Kidney epithelial cell (primary cell): Measurements from ENCODE around the gene GLIS1. TPM values are rescaled to one million over a fixed set of nuclear protein-coding genes. Genes with fewer than 3 reads are reported as not detected.

Experiments
- DNase-seq: peaks from one replicate; pipeline ENCODE4 v3.0.0-alpha.2; 2010; ENCODE audit warnings: low read depth
- H3K27me3 ChIP-seq: 2 replicates; pipeline ENCODE4 v1.6.0; 2011; ENCODE audit warnings: low read length; ENCODE audit not compliant: control insufficient read depth, insufficient read depth
- H3K36me3 ChIP-seq: 2 replicates; pipeline ENCODE4 v1.5.1; 2011; ENCODE audit warnings: low read length; ENCODE audit not compliant: control insufficient read depth, insufficient read depth
- H3K4me3 ChIP-seq: 2 replicates; pipeline ENCODE4 v1.5.1; 2011; ENCODE audit warnings: low read depth, mild to moderate bottlenecking, control low read depth, low read length
- CTCF ChIP-seq: IDR thresholded peaks from 2 replicates; pipeline ENCODE4 v1.5.1; 2011; ENCODE audit warnings: mild to moderate bottlenecking, moderate library complexity, low read length, control low read depth, inconsistent platforms; ENCODE audit not compliant: insufficient read depth, poor library complexity, severe bottlenecking
- total RNA-seq: library from RNA; depleted of rRNA; stranded (reverse); fragments of >200 nt; gene quantifications from 2 replicates; pipeline ENCODE4 v1.2.3, GENCODE V29; 2015

GLIS1 gene
- total RNA-seq, 1 donor from 2014 or later, result 0.63 TPM

- DNase-seq, result no peak
- no peak overlapping the region for H3K4me3 ChIP-seq
- no peak for TF ChIP-seq CTCF
- peaks cover 11% of the 10 kb centered on the region for H3K27me3 ChIP-seq
- H3K36me3 ChIP-seq, result no peaks in the 10 kb centered on the region
Measured at GRCh38 chr1:53694718-53695091, 44.3 kb downstream of the GLIS1 start.

- Histone ChIP-seq H3K4me3 (no peak overlapping the region), H3K36me3 (no peaks in the 10 kb centered on the region), H3K27me3 (peaks cover 11% of the 10 kb centered on the region)
- no peak for DNase-seq
- no peak for TF ChIP-seq CTCF
Measured at GRCh38 chr1:53693773-53694717, 44.9 kb downstream of the GLIS1 start.

- DNase-seq, result no peak
- no peak for TF ChIP-seq CTCF
- Histone ChIP-seq H3K4me3 (no peak overlapping the region), H3K36me3 (no peaks in the 10 kb centered on the region), H3K27me3 (peaks cover 11% of the 10 kb centered on the region)
Measured at GRCh38 chr1:53693339-53693738, 45.6 kb downstream of the GLIS1 start.

- TF ChIP-seq CTCF, result no peak
- no peak for DNase-seq
- H3K36me3 ChIP-seq, result no peaks in the 10 kb centered on the region
- no peak overlapping the region for H3K4me3 ChIP-seq
- H3K27me3 ChIP-seq, result peaks cover 8% of the 10 kb centered on the region
Measured at GRCh38 chr1:53691326-53691725, 47.6 kb downstream of the GLIS1 start.

GRCh38 chr1:53690411-53690810 is 48.6 kb downstream of the GLIS1 start:
- H3K4me3 ChIP-seq, result no peak overlapping the region
- TF ChIP-seq CTCF, result no peak
- no peak for DNase-seq
- no peaks in the 10 kb centered on the region for H3K36me3 ChIP-seq
- H3K27me3 ChIP-seq, result peaks cover 8% of the 10 kb centered on the region
